Breast epithelium (tissue), 4 donors: ENCODE results near the gene EWSR1. TPM values are rescaled to one million over a fixed set of nuclear protein-coding genes. Genes with fewer than 3 reads are reported as not detected.
A peak's percentile ranks its signal among the peaks of the same experiment; 100 is the strongest.

Experiments
- DNase-seq, 2 donors: peaks; one replicate each; pipeline ENCODE4 v3.0.0-alpha.2; 2019; ENCODE audit warnings: low spot score in 2 of 2
- H3K27ac ChIP-seq, 2 donors: fragments of 200-600 bp; sonication (generic) in 1 of 2; one replicate each; pipeline ENCODE4 v1.5.1; 2016 to 2019; ENCODE audit warnings: mild to moderate bottlenecking in 1 of 2
- H3K27me3 ChIP-seq, 2 donors: fragments of 200-600 bp; sonication (generic) in 1 of 2; one replicate each; pipeline versions ENCODE4 v1.5.1 to v1.6.0; 2017 to 2019; ENCODE audit warnings: control low read depth in 1 of 2, mild to moderate bottlenecking in 1 of 2
- H3K36me3 ChIP-seq: fragments of 200-600 bp; one replicate; pipeline ENCODE4 v1.5.1; 2019
- H3K4me1 ChIP-seq, 2 donors: fragments of 200-600 bp; sonication (generic); one replicate each; pipeline ENCODE4 v1.5.1; 2016 to 2019; ENCODE audit warnings: control low read depth in 1 of 2
- H3K4me3 ChIP-seq, 3 donors: fragments of 200-600 bp; sonication (generic); 1 replicate in 2 of 3; 2 replicates in 1 of 3; pipeline ENCODE4 v1.5.1; 2016 to 2019; ENCODE audit warnings: mild to moderate bottlenecking in 3 of 3, moderate library complexity in 2 of 3
- H3K9me3 ChIP-seq, 2 donors: fragments of 200-600 bp; sonication (generic) in 1 of 2; one replicate each; pipeline ENCODE4 v1.5.1; 2016 to 2019; ENCODE audit warnings: control low read depth in 1 of 2
- CTCF ChIP-seq, 3 donors: fragments of 450-650 bp; IDR thresholded peaks; one replicate each; pipeline ENCODE4 v1.5.1; 2016 to 2017; ENCODE audit warnings: antibody characterized with exemption in 3 of 3, mild to moderate bottlenecking in 3 of 3, moderate library complexity in 3 of 3
- POLR2A ChIP-seq: fragments of 450-650 bp; IDR thresholded peaks from one replicate; pipeline ENCODE4 v1.6.1; 2016; ENCODE audit warnings: antibody characterized with exemption, mild to moderate bottlenecking, moderate library complexity
- POLR2AphosphoS5 ChIP-seq, 3 donors: sonication (generic); formaldehyde crosslinking; IDR thresholded peaks; one replicate each; pipeline ENCODE4 v1.6.1; 2017; ENCODE audit warnings: antibody characterized with exemption in 3 of 3
- intact Hi-C: fragments of 100-400 bp; cut with DNase I; formaldehyde crosslinking; loops from one replicate; pipeline ENCODE4 v1.15.1; 2023; ENCODE audit warnings: low total_unique reads
- total RNA-seq, 3 donors: library from RNA; depleted of rRNA; stranded (reverse); fragments of >200 nt; gene quantifications; one replicate each; pipeline ENCODE4 v1.1.0, GENCODE V29; 2016

The EWSR1 gene
- total RNA-seq, 3 donors from 2014 or later: 165 to 224 (median 220) TPM

- Histone ChIP-seq H3K9me3 (no peaks in the 10 kb centered on the region), H3K4me3 (peak overlapping the region; percentile 77 to 95 (median 95)), H3K27ac (peak overlapping the region; percentile 98 to 99), H3K27me3 (no peaks in the 10 kb centered on the region), H3K36me3 (no peaks in the 10 kb centered on the region), H3K4me1 (peaks cover 7 to 16% of the 10 kb centered on the region in 2 donors)
- DNase-seq: peak in 1 of 2 donors; percentile 42
- intact Hi-C loops: no loop called here
- TF ChIP-seq CTCF (IDR thresholded peaks at IDR 0.05): no peak
- TF ChIP-seq POLR2AphosphoS5 (IDR thresholded peaks at IDR 0.05): no peak
- TF ChIP-seq POLR2A: no peak
These were observed 602 bp downstream of the EWSR1 start for GRCh38 chr22:29268511-29269229.

GRCh38 chr22:29269230-29269604 is 1.1 kb downstream of the EWSR1 start:
- H3K27ac ChIP-seq: peak overlapping the region; percentile 98 to 99
- intact Hi-C loops: no loop called here
- H3K4me1 ChIP-seq: peaks cover 7 to 16% of the 10 kb centered on the region in 2 donors

GRCh38 chr22:29269731-29270474 is 1.8 kb downstream of the EWSR1 start:
- H3K4me3 ChIP-seq: peak overlapping the region; percentile 77 to 95 (median 95)
- no peaks in the 10 kb centered on the region for H3K36me3 ChIP-seq
- peak overlapping the region; percentile 10 to 99 for H3K27ac ChIP-seq
- TF ChIP-seq POLR2A (no peak), CTCF (IDR thresholded peaks at IDR 0.05) (no peak), POLR2AphosphoS5 (IDR thresholded peaks at IDR 0.05) (no peak)
- intact Hi-C loops: no loop called here
- peaks cover 7 to 16% of the 10 kb centered on the region in 2 donors for H3K4me1 ChIP-seq
- no peaks in the 10 kb centered on the region for H3K27me3 ChIP-seq
- H3K9me3 ChIP-seq: no peaks in the 10 kb centered on the region
- no peak for DNase-seq

More at GRCh38 chr22:29269230-29269604, 1.1 kb downstream of the EWSR1 start:
- H3K9me3 ChIP-seq: no peaks in the 10 kb centered on the region
- no peak for DNase-seq
- peak overlapping the region; percentile 77 to 95 (median 95) for H3K4me3 ChIP-seq
- no peaks in the 10 kb centered on the region for H3K36me3 ChIP-seq
- no peak for TF ChIP-seq POLR2A
- TF ChIP-seq POLR2AphosphoS5 (IDR thresholded peaks at IDR 0.05): no peak
- no peak for TF ChIP-seq CTCF (IDR thresholded peaks at IDR 0.05)
- H3K27me3 ChIP-seq: no peaks in the 10 kb centered on the region

GRCh38 chr22:29270475-29271271 is 2.6 kb downstream of the EWSR1 start:
- Histone ChIP-seq H3K9me3 (no peaks in the 10 kb centered on the region), H3K4me1 (peaks cover 7 to 16% of the 10 kb centered on the region in 2 donors)

More at GRCh38 chr22:29270475-29271271, 2.6 kb downstream of the EWSR1 start:
- no peaks in the 10 kb centered on the region for H3K27me3 ChIP-seq
- H3K27ac ChIP-seq: no peak overlapping the region
- DNase-seq: no peak
- intact Hi-C loops: no loop called here
- no peak for TF ChIP-seq POLR2AphosphoS5 (IDR thresholded peaks at IDR 0.05)
- no peak for TF ChIP-seq CTCF (IDR thresholded peaks at IDR 0.05)
- TF ChIP-seq POLR2A: no peak
- H3K4me3 ChIP-seq: peak overlapping the region; percentile 77 to 95 (median 95)
- no peaks in the 10 kb centered on the region for H3K36me3 ChIP-seq
